Nephron progenitor cell (in vitro differentiated cells): ENCODE measurements around the gene ATXN7L2.

Source experiments
- DNase-seq: peaks from one replicate; pipeline ENCODE4 v3.0.0; 2021
- H3K27ac Mint-ChIP-seq: 2 replicates; pipeline ENCODE4 v1.8.0; 2021; ENCODE audit warnings: mild to moderate bottlenecking, moderate library complexity, mixed read lengths
- H3K27me3 Mint-ChIP-seq: 2 replicates; pipeline ENCODE4 v1.8.0; 2021; ENCODE audit warnings: mild to moderate bottlenecking, low read depth, mixed read lengths; ENCODE audit not compliant: poor library complexity
- H3K36me3 Mint-ChIP-seq: 2 replicates; pipeline ENCODE4 v1.8.0; 2021; ENCODE audit warnings: low read depth, mixed read lengths
- H3K4me1 Mint-ChIP-seq: 2 replicates; pipeline ENCODE4 v1.8.0; 2021; ENCODE audit warnings: mixed read lengths
- H3K4me3 Mint-ChIP-seq: 2 replicates; pipeline ENCODE4 v1.8.0; 2021; ENCODE audit warnings: mild to moderate bottlenecking, moderate library complexity, mixed read lengths
- H3K9me3 Mint-ChIP-seq: 2 replicates; pipeline ENCODE4 v1.8.0; 2021; ENCODE audit warnings: mild to moderate bottlenecking, moderate library complexity, mixed read lengths
- TF ChIP-seq, protein P1 (sequence below): fragments of 200-600 bp; sonication (generic); IDR thresholded peaks from 2 replicates; pipeline ENCODE4 v1.5.0; 2021; ENCODE audit warnings: antibody characterized with exemption

Gene ATXN7L2, protein sequence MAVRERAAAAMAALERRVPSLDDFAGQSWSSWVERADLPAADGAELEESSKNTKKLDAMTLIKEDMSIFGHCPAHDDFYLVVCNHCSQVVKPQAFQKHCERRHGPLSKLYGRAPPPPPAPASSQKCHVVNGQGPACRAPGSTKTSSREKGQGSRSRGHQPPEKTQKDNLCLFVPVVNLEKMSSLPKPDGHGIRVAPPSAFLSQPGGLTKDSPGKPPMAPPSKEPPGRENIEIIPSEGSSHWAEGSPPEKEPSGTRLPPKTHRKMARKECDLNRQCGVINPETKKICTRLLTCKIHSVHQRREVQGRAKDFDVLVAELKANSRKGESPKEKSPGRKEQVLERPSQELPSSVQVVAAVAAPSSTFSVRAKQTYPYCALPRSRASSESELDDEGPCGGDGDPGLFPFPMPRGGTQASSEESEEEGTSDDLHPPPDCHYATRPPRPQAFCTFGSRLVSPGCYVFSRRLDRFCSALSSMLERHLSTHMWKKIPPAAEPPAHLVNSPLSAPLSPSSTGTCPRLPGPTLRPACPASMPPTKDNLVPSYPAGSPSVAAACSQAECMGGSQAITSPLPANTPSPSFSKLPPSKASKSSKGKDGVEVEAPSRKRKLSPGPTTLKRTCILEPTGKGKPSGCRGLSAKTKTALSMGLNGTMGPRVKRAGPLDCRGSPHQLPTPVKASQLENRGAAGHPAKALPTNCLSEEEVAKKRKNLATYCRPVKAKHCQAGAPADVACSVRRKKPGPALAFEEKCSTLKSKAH

DNA sequence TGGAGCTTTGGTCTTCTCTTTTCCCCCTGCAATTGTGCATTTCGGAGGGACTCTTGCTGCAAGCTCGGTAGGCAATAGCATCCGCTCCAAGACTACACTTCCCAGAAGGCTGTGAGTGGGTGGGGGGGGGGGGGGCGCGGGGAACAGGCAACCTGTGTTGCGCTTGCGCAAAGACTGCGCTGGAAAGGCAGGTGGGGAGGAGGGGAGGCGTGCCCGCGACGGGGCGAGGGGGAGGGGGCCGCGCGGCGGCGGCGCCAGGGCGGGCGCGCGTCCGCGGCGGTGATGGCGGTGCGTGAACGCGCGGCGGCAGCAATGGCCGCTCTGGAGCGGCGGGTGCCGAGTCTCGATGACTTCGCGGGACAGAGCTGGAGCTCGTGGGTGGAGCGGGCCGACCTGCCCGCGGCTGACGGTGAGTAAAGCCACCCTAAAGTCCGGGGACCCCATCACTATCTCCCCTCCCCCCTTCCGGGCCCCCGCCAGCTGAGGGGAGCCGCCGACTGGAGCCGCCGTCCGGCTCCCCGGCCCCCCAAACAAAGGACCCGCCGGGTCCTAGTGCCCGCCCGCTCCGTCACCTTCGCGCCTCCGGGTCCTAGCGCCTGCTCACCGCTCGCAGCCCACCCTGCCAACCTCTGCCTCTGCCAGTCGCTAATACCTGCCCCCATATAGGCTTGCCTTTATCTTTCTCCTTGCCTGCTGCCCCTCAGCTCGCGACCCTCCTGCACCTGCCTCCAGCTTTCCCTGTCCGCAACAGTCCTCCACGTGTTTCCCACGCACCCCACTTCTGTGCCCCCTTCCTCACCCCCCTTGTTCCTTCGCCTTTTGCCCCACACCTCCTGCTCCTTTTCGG is at the start of gene ATXN7L2:
Gene ATXN7L2, plus strand, starts transcription at position 234 of the 847 bp plus-strand sequence. Its CDS starts 49 bp downstream, at position 283.
- H3K4me1 Mint-ChIP-seq: peaks cover 38% of the 10 kb centered on the region
- H3K27ac Mint-ChIP-seq: peak within 1 kb of the TSS; percentile 87
- H3K4me3 Mint-ChIP-seq: peak within 1 kb of the TSS; percentile 90
- TF ChIP-seq, protein P1, sequence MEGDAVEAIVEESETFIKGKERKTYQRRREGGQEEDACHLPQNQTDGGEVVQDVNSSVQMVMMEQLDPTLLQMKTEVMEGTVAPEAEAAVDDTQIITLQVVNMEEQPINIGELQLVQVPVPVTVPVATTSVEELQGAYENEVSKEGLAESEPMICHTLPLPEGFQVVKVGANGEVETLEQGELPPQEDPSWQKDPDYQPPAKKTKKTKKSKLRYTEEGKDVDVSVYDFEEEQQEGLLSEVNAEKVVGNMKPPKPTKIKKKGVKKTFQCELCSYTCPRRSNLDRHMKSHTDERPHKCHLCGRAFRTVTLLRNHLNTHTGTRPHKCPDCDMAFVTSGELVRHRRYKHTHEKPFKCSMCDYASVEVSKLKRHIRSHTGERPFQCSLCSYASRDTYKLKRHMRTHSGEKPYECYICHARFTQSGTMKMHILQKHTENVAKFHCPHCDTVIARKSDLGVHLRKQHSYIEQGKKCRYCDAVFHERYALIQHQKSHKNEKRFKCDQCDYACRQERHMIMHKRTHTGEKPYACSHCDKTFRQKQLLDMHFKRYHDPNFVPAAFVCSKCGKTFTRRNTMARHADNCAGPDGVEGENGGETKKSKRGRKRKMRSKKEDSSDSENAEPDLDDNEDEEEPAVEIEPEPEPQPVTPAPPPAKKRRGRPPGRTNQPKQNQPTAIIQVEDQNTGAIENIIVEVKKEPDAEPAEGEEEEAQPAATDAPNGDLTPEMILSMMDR: no peak
- H3K27me3 Mint-ChIP-seq: peaks cover 13% of the 10 kb centered on the region
- H3K36me3 Mint-ChIP-seq: peaks cover 14% of the 10 kb centered on the region
- no peaks in the 10 kb centered on the region for H3K9me3 Mint-ChIP-seq
- peak; percentile 92 for DNase-seq

DNA sequence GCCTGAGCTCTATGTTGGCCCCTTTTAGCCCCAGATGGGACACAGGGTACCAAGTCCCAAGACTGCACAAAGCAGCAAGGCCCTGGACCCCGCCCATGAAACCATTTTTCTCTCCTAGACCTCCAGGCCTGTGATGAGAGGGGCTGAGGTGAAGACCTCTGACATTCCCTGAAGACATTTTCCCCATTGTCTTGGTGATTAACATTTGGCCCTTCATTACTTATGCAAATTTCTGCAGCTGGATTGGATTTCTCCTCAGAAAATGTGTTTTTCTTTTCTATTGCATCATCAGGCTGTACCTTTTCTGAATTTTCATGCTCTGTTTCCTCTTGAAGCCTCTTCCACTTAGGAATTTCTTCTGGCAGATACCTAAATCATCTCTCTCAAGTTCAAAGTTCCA is 49.2 kb upstream of the ATXN7L2 start:
- H3K36me3 Mint-ChIP-seq: no peaks in the 10 kb centered on the region

DNA sequence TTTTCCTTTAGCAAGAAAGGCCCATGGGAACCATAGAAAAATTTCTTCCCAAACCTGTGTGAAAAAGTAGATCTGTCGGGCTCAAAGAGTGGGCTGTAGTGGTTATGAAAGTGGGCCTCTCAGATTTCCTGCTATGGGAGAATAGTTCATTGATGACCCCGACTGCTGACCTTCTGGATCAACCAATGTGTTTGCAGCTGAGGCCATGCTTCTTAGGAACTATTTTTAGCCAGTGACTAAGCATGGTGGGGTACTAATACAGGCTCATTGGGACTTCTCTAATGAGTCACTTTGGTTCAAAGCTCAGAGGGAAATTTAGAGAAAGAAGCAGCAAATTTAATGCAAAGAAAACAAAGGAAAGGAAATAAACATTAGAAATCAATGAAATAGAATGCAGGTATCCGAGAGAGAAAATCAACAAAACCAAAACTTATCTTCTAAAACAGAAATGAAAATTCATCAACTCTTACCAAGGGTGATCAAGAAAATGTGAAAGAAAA is 44.9 kb upstream of the ATXN7L2 start:
- H3K9me3 Mint-ChIP-seq: peaks cover 14% of the 10 kb centered on the region
- no peak overlapping the region for H3K27ac Mint-ChIP-seq
- no peaks in the 10 kb centered on the region for H3K36me3 Mint-ChIP-seq
- no peak overlapping the region for H3K4me3 Mint-ChIP-seq
- no peak for DNase-seq
- peaks cover 12% of the 10 kb centered on the region for H3K27me3 Mint-ChIP-seq
- no peaks in the 10 kb centered on the region for H3K4me1 Mint-ChIP-seq
- TF ChIP-seq, protein P1: no peak

More for the DNA sequence above, 49.2 kb upstream of the ATXN7L2 start:
- Mint-ChIP-seq H3K4me1 (no peaks in the 10 kb centered on the region), H3K9me3 (peaks cover 24% of the 10 kb centered on the region), H3K27ac (no peak overlapping the region), H3K27me3 (peaks cover 12% of the 10 kb centered on the region), H3K4me3 (no peak overlapping the region)
- TF ChIP-seq, protein P1: no peak
- DNase-seq: no peak

DNA sequence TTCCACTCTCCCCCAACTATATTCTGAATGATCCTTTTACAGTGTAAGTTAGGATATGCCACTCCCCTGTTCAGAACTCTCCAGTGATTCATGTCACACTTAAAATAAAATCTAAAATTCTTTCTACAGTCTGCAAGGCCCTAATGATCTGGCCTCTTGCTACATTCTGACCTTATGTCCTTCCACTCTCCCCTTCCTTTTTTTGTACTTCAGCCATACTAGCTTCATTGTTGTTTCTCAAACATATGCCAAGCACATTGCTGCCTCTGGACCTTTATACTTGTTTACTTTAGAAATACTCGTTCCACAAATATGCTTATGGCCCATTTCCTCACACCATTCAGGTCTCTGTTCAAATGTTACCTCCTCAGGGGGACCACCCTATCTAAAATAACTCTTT is 42.6 kb upstream of the ATXN7L2 start:
- TF ChIP-seq, protein P1: no peak
- no peaks in the 10 kb centered on the region for H3K9me3 Mint-ChIP-seq
- no peak overlapping the region for H3K4me3 Mint-ChIP-seq
- no peak overlapping the region for H3K27ac Mint-ChIP-seq
- H3K27me3 Mint-ChIP-seq: peaks cover 16% of the 10 kb centered on the region
- no peaks in the 10 kb centered on the region for H3K4me1 Mint-ChIP-seq
- DNase-seq: no peak
- no peaks in the 10 kb centered on the region for H3K36me3 Mint-ChIP-seq

DNA sequence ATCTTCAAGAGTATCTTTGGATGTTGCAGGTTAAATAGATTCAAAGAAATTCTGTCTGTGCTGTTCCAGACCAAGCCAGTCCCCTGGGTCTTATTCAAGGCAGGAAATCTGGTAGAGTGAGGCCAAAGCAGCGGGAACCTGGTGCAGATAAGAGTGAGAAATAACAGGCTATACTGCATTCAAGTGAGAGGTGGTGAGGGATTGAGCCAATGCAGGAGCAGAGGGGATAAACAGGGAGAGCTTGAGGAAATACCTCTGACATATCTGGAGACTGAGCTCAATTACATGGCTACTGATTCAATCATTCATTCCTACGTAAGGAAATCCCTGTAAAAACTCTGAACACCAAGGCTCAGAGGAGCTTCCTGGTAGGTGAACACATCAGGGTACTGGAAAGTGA is 40.2 kb upstream of the ATXN7L2 start:
- Mint-ChIP-seq H3K4me3 (no peak overlapping the region), H3K9me3 (no peaks in the 10 kb centered on the region), H3K4me1 (no peaks in the 10 kb centered on the region), H3K36me3 (no peaks in the 10 kb centered on the region), H3K27me3 (peaks cover 33% of the 10 kb centered on the region), H3K27ac (no peak overlapping the region)
- TF ChIP-seq, protein P1: no peak
- no peak for DNase-seq
